COLO668 (cell line): ENCODE measurements around the gene FBXL13.
A peak's percentile ranks its signal among the peaks of the same experiment; 100 is the strongest.
"Not testable (repeated sequence)": the region's sequence is repeated elsewhere in the genome, so short reads cannot be mapped to it uniquely, and the experiment has no call there.

Experiments
- DNase-seq: peaks from one replicate; lab custom pipeline; 2025; ENCODE audit not compliant: unreplicated experiment; lab: John Stamatoyannopoulos, UW

The FBXL13 gene

GRCh38 chr7:103074519-103075336 lies at the start of gene FBXL13, which contains the start of gene ARMC10:
TSS of gene FBXL13 (minus strand) at chr7:103074796.
TSS of gene ARMC10 (plus strand) at chr7:103075140. CDS start at chr7:103075273, 133 bp downstream.
- peak; percentile 94 for DNase-seq

DNA sequence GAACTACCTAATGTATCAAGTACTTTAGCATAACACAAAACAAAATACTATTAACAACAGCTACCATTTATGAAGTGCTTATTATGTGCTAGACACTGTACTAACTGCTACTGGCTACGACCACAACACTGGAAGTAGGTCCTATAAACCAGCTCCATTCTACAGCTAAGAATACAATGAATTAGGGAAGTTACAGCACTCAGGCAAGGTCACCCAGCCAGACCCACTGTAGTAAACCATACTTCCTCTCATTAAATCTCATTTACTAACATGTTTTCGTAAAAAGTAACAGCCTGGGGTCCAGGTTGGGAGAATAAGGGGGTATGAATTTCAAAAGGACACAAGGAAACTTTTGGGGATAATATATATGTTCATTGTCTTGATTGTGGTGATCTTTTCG lies 48.9 kb upstream of the FBXL13 start:
- no peak for DNase-seq

- DNase-seq, result no peak
Measured at GRCh38 chr7:103121641-103122040, 47.0 kb upstream of the FBXL13 start.

DNA sequence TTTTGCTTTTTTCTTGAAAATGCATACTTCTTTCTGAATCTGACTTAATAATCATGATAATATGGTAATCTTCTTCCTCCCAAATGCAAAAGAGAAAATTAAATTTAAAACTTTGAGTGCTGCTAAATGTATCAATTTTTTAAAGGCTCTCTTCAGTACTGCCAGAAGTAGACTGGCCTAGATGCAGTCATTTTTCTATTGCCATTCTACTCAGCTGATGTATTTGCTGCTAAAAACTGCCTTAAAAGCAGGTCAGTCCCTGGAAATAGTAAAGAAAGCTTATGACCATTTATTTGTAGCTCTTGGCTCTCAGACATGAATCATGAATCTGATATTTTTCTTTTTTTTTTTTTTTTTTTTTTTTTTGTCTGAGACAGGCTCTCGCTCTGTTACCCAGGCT lies 45.8 kb upstream of the FBXL13 start:
- DNase-seq, result no peak

DNA sequence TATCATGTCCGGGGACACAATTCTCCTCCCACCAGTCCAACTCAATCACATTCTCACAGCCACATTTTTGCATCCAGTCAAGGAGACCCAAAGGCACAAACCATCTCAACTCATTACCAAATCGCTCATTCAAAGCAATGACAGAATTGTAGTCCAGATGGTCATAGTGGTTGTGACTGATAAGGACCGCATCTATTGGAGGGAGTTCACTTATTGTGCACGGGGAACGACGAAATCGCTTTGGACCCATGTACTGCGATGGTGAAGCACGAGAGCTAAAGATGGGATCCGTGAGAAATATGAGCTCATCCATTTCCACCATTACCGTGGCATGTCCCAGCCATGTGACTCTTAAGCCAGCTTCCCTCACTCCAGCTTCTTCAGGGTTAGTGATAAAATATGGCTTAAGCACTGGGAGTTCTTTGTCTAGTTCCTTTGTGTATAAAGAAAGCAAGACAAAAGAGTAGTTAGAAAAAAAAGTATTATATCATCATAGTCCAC lies 45.2 kb upstream of the FBXL13 start:
- no peak for DNase-seq

DNA sequence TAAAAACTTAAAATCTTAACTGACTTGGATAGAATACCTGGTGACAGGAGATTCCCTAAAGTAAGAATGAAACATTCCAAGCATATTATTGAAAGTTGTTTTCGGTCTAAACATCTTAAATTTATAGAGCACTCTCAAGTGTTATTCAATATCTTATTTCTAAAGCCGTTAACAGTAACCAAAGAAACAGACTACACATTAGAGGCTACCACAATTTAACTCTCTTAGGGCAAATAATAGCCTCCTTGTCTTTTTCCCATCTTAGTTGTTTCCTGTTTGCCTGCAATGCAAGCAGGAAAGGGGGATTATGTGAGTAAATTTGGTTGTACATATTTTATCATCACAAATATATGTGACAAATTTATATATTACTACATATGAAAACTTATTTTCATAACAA lies 42.9 kb upstream of the FBXL13 start:
- no peak for DNase-seq

DNA sequence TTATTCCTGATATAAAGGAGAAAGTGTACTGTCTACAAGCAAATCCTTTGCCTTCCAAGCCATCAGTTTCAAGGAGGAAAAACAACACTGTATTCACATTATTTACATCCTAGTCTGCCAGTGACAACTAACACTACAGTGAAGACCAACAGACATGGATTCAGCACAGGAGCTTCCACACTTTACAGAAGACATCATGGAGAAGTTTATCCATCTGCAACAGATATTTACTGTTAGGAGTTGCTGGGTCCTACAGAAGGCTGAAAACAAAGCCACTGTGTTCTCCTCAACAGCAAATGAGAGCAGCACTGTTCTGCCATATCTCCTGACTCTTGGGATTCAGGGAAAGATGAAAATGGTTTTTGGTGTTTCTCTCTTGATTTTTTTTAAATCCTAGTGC lies 42.4 kb upstream of the FBXL13 start:
- DNase-seq, result no peak

DNA sequence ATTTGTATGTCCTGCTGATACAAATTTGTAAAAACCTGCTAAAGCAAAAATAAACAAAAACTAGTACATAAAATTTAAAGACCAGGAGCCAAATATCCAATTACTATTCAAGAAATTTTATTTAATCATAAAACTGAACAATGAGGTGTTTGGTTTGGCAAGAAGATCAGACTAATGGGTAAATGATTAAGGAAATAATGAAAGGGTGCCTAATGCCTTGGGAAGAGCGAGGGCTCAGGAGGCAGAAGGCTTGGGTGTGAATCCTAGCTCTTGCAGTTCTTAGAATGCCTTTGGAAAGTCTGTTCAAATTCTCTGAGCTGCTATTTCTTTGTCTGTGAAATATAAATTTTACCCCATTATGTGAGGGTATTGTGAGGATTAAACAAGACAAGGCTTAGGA lies 41.9 kb upstream of the FBXL13 start:
- DNase-seq, result no peak

- no peak for DNase-seq
Measured at GRCh38 chr7:103115771-103116170, 41.2 kb upstream of the FBXL13 start.

DNA sequence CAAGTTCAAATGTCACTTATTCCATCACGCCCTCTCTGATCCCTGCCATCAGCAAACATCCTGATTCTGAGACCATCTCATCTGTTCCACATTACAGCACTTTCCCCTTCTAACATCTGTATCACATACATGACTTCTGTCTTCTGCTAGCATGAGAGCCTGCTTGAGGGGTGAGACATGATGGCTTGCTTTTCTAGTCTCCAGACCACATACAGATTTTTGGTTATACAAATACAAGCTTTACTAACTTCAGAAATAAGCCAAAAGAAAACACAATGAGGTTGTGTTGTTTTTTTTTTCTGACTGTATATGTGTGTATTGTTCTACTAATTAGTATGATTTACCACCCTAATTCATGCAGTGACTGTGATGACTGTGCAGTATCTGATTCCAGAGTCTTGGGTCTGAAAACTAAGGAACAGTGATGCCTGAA lies 40.0 kb upstream of the FBXL13 start:
- DNase-seq, result no peak

GRCh38 chr7:103113164-103113563 lies 38.6 kb upstream of the FBXL13 start:
- no peak for DNase-seq

DNA sequence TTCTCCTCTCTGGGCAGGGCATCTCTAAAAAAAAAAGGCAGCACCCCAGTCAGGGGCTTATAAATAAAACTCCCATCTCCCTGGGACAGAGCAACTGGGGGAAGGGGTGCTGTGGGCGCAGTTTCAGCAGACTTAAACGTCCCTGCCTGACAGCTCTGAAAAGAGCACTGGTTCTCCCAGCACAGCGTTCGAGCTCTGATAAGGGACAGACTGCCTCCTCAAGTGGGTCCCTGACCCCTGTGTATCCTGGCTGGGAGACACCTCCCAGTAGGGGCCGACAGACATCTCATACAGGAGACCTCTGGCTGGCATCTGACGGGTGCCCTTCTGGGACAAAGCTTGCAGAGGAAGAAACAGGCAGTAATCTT lies 32.1 kb upstream of the FBXL13 start:
- not testable (repeated sequence) for DNase-seq

- no peak for DNase-seq
Measured at GRCh38 chr7:103106005-103106702, 31.6 kb upstream of the FBXL13 start.

DNA sequence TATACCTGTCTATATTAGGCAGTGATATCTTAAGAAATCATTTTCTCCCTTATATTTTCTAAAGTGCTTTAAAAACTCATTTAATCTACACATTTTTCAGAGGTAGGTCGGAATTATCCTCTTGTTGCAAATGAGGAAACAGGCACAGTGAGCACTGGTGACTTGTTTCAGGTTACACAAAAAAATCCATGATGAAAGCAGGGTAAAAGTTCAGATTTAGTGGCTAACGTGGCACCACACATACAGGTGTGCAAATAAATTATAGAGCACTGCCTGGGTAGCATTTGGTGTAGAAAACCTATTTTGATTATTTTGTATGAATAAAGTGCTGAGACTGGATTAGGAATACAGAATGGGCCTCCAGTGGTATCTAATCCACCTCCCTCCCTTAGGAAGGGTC lies 26.9 kb upstream of the FBXL13 start:
- DNase-seq, result no peak

DNA sequence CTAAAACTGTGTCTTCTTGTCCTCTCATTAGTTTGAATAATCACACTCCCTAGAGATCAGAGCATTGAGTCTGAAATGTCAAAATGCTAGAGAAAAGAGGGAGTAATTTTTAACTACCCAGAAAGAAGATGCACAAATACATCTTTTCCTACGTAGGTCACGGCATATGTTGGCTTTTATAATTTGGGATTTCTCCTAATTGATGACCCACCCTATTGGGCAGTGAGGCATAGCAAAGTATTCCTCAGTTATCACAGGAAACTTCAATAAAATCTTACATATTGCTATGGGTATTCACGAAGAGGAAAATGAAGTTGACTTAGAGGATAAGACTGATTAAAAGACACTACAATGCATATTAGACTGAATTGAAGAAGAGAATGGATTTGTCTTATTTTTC lies 25.8 kb upstream of the FBXL13 start:
- DNase-seq, result no peak

- no peak for DNase-seq
Measured at GRCh38 chr7:103097041-103097440, 22.4 kb upstream of the FBXL13 start.

DNA sequence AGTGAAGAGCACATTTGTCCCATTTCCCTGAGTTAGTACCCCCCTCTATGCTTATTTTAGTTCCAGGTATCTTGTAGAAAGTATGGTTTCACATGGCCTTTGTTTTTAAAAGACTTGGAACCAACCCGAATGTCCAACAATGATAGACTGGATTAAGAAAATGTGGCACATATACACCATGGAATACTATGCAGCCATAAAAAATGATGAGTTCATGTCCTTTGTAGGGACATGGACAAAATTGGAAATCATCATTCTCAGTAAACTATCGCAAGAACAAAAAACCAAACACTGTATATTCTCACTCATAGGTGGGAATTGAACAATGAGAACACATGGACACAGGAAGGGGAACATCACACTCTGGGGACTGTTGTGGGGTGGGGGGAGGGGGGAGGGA lies 21.0 kb upstream of the FBXL13 start:
- DNase-seq, result not testable (repeated sequence)

DNA sequence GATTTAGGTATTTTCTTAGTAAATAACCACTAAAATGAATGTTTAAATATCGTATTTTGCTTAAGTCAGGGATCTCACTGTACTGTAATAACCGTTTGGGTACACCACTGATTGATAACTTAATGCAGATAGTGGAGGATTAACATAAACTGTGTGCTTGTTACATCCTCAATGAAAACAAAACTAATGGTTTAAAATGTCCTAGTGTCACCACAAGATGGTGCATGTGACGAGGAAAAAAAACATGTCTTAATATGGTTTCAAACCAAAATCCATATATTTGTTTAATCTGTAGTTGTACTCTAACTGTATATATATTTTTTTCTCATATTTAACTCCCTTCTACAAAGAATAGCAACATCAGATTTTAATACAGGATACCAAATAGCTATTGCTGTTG lies 19.5 kb upstream of the FBXL13 start:
- DNase-seq, result no peak

- DNase-seq, result no peak
Measured at GRCh38 chr7:103093429-103093828, 18.8 kb upstream of the FBXL13 start.

GRCh38 chr7:103092321-103092720 lies 17.7 kb upstream of the FBXL13 start:
- not testable (repeated sequence) for DNase-seq

DNA sequence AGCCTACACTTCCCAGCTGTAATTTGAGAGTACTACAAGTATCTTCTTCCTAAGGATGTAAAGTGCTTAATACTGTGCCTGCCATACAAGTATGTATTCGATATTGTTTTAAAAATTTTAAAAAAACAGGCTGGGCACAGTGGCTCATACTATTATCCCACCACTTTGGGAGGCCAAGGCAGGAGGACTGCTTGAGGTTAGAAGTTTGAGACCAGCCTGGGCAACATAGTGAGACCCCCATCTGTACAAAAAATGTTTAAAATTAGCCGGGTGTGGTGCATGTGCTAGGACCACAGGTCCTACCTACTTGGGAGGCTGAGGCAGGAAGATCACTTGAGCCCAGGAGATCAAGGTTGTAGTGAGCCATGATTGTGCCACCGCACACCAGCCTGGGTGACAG lies 8.6 kb upstream of the FBXL13 start:
- DNase-seq, result no peak

GRCh38 chr7:103082497-103082896 lies 7.9 kb upstream of the FBXL13 start:
- DNase-seq, result no peak
